ENCODE results near the gene CTDP1.

GRCh38 chr18:79737426-79737825, 57.8 kb downstream of the CTDP1 start:
- TF ChIP-seq POLR2AphosphoS5 (IDR thresholded peaks at IDR 0.05; ENCODE audit: borderline replicate concordance, low read depth, low read length) = no peak
- TF ChIP-seq EZH2 (IDR thresholded peaks at IDR 0.05) = no peak
- no peak for TF ChIP-seq FOXP2 (optimal IDR thresholded peaks at IDR 0.05; ENCODE audit: control extremely low read depth, extremely low read length, insufficient read depth)
